Nucleus accumbens (tissue), 56 donors: ENCODE measurements around the gene PARP12.

Experiments
- DNase-seq, 56 donors: peaks; one replicate each; lab custom pipeline; 2025; lab: John Stamatoyannopoulos, UW

Gene PARP12

DNA sequence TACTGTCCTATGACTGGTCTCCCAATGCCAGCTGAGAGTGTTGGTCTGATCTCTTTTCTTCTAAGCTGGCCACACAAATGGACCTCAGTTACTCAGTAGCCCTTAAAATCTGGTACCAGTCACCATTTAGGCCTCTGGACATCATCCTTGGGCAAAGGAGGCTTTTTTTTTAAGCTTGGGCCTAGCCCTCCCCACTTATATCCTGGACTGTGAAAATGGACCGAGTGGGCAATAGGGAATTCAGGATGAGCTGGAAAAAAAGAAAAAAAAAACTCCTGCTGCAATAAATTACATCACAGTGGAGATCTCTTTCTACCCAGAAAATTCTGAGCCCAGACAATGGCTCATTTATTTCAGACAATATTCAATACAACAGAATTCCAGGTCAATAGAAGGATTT is 68.4 kb downstream of the PARP12 start:
- peak in 15 of 56 donors; percentile 7 to 38 (median 14) for DNase-seq

DNA sequence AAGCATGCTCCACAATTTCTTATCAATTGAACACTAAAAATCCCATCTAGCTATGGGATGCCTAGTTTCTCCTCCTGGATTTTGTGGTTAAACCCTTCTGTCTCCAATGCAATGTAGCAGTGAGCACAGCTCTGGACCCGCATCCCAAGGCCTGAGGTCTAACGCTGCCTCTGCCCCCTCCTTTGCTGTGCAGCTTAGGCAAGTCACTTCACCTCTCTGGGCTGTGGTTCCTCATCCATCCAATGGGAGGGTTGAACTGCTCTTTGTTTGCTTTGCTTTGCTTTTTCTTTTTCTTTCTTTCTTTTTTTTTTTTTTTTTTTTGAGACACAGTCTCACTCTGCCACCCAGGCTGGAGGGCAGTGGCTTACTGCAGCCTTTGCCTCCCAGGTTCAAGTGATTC is 69.2 kb downstream of the PARP12 start:
- no peak for DNase-seq

DNA sequence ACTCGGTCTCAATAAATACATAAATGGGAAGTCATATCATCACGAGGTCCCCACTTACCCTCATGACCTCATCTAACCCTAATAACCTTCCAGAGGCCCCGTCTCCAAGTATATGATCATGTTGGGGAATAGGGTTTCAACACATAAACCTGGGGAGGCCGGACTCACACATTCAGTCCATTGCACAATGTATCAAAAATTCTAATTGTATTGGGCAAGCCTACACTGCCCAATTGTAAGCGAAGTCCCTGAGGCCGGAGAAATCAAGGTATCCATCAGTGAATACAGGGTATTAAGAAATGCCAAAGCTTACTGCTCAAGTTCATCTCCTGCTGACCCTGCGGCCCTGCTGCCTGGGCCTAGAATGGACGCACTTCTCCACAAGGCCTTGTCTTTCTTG is 69.6 kb downstream of the PARP12 start:
- no peak for DNase-seq

DNA sequence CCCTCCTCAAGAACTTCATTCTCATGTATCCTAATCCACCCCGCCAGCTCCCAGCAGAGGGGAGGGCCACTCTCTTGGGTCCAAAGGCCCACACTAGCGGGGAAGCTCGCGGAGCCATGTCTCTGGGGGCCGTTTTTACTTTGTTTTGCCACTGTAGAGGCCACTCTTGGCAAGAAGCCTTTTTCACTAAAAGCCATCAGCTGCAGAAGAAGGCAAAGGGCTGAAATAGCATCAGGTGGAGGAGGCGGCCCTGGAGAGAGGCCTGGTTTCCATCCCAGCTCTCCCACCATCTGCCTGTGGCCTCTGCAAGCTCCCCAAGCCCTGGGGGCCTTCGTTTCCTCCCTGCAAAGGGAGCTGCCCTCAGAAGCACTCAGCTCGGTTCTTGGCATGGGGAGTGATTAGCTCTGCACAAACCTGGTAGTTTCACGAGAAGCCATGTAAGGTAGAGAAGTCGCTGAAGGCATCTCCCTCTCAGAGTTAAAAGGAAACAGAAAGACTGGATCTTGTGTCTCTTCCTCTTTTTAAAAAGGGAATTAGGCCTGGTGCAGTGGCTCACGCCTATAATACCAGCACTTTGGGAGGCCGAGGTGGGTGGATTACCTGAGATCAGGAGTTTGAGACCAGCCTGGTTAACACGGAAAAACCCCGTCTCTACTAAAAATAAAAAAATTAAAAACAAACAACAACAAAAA is 70.3 kb downstream of the PARP12 start:
- DNase-seq = no peak

DNA sequence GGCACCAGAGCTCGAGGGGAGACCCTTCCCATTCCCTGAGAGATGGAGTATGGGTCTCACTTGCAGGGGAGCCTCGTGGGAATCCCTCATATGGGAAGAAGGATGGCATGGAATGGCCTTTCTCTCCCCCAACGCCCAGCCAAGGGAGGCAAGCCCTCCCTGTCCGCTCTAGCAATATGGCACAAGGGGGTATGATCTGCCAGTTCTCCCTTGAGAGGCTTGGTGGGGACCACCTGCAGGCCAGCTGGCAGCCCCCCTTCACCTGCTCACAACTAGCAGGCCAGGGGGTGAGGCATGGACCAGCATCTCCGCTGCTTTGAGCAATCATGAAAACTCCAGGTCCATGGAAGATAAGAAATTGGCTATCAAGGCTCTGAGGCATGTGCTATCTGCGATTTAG is 70.8 kb downstream of the PARP12 start:
- DNase-seq = no peak

DNA sequence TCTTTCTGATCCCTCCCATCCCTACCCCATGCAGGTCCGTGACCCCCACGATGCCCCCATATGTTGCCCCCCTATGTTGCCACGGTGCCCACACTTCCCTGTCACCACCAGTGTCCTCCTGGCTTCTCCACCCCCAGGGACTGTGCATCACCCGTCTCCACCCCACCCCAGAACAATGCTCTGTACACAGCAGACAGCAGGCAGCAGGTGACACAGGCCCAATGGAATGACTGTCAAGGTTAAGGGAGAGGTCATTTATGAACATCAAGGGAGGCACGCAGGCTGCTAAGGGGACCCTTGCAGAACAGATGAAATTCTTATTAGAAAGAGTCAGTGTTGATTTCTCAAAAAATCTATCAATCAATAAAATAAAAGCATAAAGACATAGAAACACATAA is 71.5 kb downstream of the PARP12 start:
- no peak for DNase-seq

DNA sequence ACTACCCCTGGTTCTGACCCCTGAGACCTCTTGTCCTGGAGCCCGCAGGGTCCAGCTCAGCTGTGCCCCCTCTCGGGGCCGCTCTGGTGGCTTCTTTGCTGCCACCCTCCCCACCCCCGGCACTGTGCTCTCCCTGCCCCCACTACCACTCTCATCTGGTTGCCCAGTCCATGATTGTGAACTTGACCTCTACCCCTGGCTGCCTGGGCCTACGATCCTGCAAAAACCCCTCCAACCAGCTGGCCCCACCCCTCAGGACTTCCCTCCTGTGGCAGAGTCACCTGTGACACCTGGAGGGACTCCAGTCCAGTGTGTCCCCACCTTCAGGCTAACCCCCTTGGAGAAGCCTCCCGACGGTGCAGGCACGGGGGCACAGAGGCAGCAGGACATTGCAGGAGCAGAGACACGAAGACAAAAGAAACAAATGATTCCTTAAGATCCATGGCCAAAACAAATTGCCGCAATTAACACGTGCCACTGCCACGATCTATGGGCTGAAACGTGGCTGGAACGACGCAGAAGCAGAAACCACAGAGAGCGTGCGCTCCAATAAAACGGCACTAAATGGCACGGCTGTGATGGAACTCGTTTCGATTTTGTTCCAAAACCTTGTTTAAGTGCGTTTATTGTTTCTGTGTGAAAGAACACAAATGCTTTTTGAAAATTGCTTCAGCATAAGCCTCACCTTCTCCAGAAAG is 72.0 kb downstream of the PARP12 start:
- DNase-seq = no peak

DNA sequence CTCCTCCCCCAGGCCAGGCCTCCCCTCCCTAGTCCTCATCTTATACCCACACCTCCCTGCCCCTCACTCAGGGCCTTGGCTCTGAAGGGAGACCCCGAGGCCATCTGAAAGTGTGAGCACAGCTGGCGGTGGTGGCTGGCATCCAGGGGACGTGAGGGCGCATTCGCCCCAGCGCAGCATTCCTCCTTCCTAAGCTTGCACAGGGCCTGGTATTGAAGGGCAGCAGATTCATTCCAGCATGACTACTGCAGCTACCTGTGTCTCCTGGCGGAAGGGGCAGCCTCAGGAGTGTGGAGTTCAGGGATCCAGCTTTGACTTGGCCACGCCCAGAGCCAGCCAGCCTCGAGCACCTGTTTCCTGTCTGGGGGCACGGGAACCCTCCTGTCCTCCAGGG is 72.6 kb downstream of the PARP12 start:
- DNase-seq = no peak

DNA sequence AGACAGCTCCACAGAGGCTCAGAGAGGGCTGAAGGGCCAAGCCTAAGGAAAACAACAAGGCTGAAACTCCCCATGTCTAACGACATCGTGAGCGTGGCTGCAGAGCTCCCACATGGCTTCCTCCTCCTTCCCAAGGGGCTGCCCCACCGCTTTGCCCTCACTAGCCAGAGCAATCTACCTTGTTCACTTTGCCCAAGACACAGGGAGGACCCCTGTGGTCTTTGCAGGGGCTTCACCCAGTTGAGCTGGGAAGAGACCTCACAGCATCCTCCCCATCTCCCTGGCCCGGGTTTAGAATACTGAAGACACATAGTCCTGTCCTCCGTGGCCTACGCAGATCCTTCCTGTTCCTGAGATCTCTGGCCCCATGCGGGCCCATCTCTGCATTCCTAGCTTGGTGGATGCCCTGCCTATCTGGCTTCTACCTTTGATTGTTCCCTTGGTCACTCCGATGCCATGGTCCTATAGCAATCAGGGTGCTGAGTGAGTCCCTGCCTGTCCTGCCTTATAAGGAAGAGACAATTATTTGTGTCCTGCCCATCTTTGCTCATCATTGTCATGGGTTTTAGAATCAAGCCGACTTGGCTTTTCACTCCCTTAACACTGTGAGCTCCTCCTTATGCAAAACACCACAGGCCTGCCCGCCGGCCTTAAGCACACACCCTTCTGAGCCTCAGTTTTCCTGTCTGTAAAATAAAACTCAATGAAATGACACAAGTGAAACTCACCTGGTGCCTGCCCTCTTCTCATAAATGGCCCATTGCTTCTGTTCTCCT is 73.2 kb downstream of the PARP12 start:
- no peak for DNase-seq

DNA sequence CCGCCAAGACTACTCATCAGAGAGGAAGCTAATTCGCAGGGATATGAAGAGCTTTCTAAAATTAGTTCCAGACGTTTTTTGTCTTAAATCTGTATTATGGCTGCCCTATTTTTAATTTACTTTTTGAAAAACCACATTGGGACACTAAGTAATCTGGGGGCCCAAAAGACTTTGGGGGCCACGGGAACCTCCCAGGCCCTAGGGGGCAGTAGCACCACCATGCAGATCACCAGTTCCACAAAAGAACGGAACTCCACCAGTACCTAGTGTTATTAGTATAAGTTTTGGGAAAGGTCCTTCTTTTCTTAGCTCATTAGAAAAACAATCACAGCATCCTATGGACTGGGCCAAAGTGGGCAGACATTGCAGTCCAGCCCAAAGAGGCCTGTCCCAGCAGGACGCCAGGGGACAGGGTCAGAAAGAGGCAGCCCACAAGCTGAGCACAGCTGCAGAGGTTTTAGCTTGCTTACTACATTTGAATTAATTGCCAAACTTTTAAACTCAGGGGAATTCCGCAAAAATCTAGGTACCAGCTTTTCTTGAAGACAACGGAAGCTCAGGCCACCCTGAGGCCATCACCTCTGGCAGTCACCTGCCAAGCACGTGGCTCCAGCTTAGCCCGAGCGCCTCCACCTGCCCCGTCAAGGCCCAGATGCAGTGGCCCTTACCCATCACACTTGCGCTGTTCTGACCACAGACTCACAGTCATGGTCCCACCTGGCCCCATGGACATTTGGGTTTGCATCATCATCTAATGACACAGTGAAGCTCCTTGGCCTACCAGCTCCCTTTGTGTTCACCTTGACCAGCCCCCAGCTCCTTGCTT is 74.8 kb downstream of the PARP12 start:
- no peak for DNase-seq

DNA sequence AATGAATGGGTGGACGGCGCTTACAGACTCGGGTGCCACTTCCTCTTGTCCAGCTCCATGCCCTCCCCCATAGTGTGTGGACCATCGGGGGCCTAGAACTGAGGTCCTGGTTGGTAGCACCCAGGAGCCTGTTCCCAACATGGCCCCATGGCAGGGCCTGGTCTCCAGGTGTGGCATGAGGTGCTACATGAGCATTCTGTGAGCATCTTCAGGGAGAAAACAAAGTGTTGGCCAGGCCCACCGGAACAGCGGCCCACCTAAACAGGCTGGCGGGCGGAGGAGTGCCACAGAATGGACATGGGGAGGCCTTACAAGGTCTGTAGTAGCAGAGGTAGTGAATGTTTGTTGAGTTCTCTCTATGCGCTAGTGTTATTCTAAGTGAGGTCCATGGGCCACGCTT is 76.9 kb downstream of the PARP12 start:
- no peak for DNase-seq

DNA sequence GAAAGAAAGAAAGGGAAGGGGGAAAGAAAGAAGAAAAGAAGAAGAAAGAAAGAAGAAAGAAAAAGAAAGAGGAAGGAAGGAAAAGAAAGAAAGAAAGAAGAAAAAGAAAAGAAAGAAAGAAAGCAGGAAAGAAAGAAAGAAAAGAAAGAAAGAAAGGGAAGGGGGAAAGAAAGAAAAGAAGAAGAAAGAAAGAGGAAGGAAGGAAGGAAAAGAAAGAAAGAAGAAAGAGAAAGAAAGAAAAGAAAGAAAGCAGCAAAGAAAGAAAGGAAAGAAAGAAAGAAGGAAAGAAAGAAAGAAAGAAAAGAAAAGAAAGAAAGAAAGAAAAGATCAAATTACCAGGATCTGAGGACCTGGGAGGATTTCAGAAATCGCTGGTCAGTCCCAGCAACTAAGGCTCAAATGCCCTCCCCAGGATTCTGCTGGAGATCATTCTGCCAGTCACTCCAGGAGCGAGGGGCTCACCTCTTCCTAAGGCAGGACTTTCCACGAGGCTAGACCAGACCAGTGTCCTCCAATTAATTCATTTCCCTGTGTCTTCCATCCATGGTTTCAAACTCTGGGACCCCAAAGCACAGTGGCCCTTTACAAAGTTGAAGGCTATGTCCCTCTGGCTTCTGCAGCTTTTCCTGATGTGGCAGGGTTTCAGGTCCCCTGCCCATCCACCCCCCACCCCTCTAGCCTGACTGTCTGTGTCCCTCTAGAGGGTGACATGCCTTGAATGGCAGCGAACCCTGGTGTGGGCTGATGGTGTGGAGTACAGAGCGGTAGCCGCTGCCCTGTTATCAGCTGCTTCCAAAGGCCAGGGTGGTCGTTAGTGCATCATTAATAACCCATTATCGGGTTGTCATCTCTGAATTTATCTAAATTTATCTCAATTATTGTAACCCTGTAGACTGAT is 77.9 kb downstream of the PARP12 start:
- no peak for DNase-seq

DNA sequence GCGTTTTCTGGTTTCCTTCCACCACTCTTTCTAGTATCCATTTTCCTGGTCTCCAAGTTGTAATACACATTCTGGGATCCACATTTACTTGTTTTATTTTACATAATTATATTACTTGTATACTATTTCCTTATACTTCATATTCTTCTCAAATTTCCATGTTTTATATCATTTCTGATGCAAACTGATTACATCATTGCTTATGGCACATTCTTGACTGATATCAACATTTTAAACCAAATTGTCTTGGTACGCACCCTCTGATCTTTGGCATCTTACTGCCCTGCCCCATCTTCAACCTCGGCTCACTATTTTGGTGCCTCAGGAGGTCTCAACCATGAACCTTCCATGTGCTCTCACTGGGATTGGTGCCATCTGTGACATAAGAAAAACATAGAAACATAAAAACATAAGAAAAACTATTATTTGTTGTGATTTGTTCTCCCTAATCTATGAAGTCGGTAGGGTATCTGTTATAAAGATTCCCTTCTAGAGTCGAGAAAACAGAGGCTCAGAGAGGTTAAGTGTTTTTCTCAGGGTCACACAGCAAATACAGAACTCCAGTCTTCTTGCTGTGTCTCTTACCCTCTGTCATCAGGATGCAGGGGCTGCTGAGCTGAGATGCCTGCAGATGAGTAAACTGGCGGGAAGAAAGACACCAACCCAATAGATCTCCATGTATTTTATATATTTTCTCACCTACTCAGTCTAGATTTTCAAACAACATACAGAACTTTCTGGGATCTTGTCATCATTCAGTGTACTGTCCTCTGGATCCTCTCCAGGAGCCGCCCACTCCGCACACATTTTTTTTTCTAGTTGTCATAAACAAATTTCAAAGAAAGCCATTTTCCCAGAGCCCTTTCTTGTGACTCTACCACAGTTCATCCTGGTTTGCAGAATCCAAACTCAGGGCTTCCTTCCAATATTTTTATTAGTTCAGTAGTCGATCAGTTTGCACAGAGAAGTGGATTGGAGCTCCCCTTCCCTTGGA is 79.5 kb downstream of the PARP12 start:
- no peak for DNase-seq

DNA sequence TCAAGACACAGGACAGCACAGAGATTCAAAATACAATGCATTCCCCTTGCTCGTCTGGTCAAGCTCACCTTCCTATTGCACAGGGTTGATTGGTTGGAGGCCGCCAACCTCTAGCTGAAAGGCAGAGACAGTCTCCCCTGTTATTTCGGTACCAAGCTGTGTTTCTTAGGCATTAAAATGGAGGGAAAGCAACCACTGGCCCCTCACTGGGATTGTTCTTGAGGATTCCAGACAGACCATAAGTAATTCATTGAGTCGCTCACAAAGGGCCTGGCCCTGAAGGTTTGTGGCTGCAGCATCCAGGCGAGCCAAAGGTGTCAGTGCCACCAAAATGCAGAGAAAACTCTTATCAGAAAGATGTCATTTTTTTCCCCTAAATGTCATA is 81.2 kb downstream of the PARP12 start:
- no peak for DNase-seq

DNA sequence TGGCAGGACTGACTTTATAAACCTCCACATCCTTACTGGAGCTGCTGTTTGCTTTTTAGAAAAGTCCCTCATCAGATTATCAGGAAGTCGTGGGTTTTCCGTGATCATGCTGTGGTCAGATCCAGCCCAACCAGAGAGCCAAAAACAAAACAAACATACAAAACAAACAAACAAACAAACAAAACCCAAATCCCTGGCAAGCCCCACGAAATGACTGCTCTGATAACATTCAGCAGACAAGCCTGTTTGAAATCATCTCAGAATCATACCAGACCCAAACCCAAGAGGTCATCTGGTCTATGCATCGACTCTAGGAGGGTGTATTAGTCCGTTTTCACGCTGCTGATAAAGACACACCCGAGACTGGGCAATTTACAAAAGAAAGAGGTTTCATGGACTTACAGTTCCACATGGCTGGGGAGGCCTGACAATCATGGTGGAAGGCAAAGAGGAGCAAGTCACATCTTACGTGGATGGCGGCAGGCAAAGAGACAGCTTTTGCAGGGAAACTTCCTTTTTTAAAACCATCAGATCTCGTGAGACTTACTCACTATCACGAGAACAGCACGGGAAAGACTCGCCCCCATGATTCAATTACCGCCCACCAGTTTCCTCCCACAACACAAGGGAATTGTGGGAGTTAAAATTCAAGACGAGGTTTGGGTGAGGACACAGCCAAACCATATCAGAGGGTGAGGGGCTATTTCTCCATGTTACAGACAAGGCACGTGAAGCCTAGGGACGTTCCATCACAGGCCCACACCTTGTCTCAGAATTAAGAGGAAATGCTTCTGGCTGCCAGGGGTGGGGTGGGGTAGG is 85.7 kb downstream of the PARP12 start:
- no peak for DNase-seq

DNA sequence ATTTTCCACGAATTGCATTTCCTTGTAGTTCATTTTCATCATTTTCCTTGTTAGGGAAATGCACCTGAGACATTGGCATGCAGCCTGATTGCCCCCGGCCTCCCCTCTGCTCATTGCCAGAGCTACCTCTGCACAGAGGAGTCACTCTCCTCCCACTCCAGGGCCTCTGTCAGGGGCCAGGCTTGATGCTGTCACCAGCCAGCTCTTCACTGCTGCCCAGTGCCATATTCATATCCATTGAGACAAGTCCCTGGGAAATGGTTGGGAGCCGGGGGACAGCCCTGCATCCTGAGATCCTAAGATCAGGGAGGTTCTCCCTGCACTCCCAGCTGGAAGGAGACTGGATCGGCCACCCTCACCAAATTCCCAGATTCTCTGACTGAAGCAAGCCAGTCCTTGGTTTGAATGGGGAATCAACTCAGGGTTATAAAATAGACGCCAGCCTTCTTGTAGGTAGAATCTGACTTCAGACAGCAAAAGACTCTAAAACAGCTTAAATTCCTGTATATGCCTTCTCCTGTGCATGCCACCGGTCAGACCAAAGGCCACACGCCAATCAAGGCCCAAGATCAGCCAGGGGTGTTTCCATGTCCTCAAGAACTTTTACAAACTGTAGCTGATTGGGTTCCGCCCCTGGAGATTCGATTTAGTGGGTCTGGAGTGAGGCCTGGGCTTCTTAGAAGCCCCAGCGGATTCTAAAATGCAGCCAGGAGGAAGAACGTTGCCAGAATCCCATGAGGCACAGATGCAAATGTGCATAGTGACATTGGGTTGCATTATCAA is 86.5 kb downstream of the PARP12 start:
- no peak for DNase-seq
